Dermis microvascular lymphatic vessel endothelial cell (primary cell): ENCODE measurements around the gene PHLPP1. TPM values are rescaled to one million over a fixed set of nuclear protein-coding genes. Genes with fewer than 3 reads are reported as not detected.
A peak's percentile ranks its signal among the peaks of the same experiment; 100 is the strongest.
"Not testable (repeated sequence)": the region's sequence is repeated elsewhere in the genome, so short reads cannot be mapped to it uniquely, and the experiment has no call there.

Experiments used
- DNase-seq, 2 donors: peaks; one replicate each; pipeline versions ENCODE4 v3.0.0 to v3.0.0-alpha.2; 2010; ENCODE audit warnings: low read depth in 2 of 2
- total RNA-seq: library from RNA; depleted of rRNA; stranded (reverse); fragments of >200 nt; gene quantifications from 2 replicates; pipeline ENCODE4 v1.2.1, GENCODE V29; 2014

Gene PHLPP1
- total RNA-seq, 1 donor from 2014 or later, result 4.4 TPM

GRCh38 chr18:62717169-62717924, 2.0 kb downstream of the PHLPP1 start:
- peak in 1 of 2 donors; percentile 45 for DNase-seq

- DNase-seq, result no peak
Measured at GRCh38 chr18:62717925-62718800, 2.8 kb downstream of the PHLPP1 start.

DNA sequence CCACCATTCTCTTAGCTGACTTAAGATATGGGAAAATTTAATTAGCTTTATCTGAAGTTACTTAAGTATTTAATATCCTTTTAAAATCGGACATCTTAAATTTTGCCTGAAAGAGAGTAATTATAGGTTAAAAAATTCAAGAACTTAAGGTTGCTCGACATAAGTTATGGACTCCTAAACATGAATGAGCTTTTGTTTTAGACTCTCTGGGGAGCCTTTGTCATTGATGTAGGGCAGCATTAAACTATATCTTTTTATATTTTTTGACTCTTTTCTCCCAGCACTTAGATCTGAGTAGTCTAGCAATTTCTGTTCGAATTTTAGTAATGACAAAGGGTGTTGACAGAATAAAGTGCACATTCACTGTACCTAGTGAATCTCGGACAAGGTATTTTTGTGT, 4.7 kb downstream of the PHLPP1 start:
- DNase-seq, result no peak

- no peak for DNase-seq
Measured at GRCh38 chr18:62720766-62721613, 5.6 kb downstream of the PHLPP1 start.

GRCh38 chr18:62721839-62722795, 6.8 kb downstream of the PHLPP1 start:
- no peak for DNase-seq

DNA sequence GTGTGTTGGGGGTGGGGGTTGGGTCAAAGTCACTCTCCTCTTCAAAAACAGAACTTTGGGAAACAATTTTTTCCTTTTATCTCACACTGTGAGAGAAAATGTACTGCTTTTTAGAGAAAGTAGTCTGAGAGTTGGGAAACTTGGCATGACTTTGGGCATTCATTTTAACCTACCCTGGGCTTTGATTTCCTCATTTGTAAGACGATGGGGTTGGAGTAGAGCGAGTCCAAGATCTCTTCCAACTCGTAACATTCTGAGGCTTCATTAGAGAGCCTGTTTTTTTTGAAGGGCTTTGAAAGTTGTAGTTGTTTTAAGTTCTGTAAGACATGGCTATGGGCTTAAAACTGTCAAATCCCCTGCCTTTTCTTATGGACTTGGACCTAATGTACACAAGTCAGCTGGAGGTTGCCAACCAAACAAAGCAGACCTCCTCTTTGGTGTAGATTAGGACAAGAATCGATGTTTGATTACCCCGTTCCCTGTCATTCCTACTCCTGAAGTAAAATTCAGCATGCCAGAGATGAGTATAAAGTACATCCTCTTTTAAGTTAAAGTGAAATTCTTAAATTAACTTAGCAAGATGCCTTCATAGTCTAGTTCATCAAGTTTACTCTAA, 8.4 kb downstream of the PHLPP1 start:
- DNase-seq, result no peak

DNA sequence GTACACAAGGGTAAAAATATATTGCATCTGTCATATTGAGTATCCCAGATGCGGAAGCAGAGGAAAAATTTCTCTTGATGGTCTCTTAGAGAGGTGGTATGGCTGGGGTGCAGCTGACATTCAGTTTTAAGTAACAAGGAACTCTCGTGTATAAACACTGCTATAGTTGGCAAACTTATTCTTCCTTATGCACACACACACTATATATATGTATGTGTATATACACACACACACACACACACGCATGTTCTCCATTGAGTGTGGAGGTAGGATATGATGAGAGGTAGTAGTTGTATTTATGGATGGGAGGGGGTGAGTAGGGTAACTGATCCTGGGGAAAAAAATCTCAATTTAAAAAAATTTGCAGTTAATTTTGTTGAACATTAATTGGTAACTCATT, 10.6 kb downstream of the PHLPP1 start:
- DNase-seq, result no peak

DNA sequence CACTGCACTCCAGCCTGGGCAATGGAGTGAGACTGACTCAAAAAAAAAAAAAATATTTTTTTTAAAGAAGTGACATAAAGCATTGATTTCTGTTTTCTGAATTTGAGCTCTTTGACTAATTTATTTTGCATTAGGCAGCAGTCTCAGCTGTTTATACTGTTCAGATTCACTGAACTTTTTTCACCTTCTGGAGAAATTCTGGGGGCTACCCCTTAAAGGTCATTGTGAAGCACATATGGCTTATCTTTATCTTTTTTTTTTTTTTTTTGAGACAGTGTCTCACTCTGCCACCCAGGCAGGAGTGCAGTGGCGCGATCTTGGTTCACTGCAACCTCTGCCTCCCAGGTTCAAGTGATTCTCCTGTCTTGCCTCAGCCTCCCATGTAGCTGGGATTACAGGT, 12.9 kb downstream of the PHLPP1 start:
- no peak for DNase-seq

DNA sequence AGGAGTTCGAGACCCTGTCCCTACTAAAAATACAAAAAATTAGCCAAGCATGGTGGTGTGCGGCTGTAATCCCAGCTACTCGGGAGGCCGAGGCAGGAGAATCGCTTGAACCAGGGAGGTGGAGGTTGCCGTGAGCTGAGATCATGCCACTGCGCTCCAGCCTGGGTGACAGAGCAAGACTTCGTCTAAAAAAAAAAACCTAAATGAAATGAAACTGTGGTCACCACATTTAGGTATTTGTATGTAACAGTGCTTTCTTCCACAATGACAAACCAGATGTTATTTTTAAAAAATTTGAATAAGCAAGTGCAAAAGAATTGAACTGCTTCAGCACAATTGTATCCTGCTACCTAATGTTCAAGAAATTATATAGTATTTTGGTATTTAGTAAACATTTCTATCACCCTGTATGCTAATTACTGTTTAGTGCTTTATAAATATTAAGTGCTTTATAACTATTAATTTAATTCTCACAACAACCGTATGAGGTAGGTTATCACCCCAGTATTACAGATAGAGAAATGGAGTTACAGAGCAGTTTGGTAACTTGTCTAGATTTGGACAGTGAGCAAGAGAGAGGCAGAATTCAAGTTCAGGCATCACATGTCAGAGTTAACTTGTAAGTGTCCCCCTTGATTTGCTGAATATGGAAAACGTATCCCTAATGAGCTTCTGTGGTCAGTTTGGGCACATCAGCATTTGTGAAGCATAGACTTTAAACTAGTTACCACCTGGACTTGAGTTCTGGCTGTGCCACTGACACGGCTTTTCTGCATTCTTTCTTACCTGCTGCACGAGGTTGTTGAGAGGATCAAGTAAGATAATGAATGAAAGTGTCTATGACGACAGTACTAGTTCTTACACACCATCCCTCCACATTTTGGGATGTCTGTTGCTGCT, 14.4 kb downstream of the PHLPP1 start:
- no peak for DNase-seq

DNA sequence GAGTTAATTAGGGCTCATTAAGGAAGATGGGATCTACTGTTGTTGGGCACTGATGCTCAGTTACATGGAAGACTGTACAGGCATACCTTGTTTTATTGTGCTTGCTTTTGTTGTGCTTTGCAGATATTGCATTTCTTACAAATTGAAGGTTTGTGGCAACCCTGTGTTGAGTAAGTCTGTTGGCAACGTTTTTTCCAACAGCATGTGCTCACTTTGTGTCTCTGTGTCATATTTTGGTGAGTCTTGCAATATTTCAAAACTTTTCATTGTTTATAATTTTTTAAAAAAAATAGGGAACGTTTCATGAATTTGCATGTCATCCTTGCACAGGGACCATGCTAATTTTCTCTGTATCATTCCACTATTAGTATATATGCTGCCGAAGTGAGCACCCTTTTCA, 15.6 kb downstream of the PHLPP1 start:
- DNase-seq, result no peak

DNA sequence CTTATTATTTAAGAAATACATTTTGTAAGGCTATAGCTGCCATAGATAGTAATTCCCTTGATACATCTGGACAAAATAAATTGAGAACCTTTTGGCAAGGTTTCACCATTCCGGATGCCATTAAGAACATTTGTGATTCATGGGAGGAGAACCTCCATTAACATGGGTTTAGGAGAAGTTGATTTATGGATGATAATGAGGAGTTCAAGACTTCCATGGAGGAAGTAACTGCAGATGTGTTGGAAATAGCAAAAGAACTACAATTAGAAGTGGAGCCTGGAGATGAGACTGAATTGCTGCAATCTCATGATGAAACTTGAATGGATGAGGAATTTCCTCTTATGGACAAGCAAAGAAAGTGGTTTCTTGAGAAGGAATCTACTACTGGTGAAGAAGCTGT, 17.3 kb downstream of the PHLPP1 start:
- DNase-seq, result no peak

GRCh38 chr18:62734290-62734689, 18.9 kb downstream of the PHLPP1 start:
- no peak for DNase-seq

- DNase-seq, result no peak
Measured at GRCh38 chr18:62735387-62735786, 20.0 kb downstream of the PHLPP1 start.

- DNase-seq, result no peak
Measured at GRCh38 chr18:62736077-62736855, 20.9 kb downstream of the PHLPP1 start.

DNA sequence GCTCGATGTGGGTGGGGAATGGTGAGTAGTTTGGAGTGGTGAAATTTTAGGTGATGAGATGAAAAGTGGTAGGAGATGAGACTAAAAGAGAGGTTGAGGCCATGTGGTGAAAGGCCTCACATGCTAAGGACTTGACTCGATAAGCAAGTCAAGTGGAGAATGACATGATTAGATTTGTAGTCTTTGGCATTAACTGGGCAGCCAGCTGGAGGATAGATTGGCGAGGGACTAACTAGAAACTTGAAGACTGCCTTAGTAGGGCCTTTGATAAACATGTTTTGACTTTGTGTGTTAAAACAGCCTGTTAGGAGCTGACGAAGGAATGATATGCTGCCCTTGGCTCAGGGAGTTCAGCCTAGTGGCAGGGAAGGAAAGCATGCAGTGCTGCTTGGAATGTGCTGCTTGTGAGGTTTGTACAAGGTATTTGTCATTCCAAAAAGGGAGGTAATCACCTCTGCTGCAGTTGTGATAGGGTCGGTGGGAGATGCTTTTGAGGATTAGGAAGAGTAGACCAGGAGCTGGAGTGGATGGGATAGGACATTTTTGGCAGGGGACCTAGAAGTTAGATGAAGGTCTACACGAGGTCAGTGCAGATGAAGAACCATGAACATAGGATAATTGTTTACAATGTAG, 22.0 kb downstream of the PHLPP1 start:
- no peak for DNase-seq

- no peak for DNase-seq
Measured at GRCh38 chr18:62738639-62739038, 23.3 kb downstream of the PHLPP1 start.

DNA sequence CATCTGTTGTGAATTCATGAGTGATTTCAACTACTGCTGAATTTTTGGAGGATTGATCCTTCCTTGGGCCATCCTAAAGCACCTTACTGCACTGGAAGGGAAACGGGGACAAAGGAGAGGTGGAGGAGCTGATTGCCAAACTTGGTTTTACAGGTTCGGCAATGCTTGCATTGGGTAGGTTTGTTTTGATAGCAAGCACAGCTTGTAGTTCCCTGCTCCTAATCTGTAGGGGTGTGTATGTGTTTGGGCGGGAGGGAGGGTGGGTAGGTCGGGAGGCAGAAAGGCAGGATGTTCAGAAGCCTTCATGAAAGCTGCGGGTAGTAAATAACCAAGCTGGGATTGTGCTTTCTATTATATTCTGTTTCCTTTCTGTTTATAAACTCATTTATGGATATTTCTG, 24.6 kb downstream of the PHLPP1 start:
- no peak for DNase-seq

- DNase-seq, result not testable (repeated sequence)
Measured at GRCh38 chr18:62740650-62741049, 25.3 kb downstream of the PHLPP1 start.
